SK-N-SH (cell line): ENCODE results near the gene STX7.

Experiments
- EZH2phosphoT487 ChIP-seq: fragments of 200-600 bp; sonication (generic); IDR thresholded peaks from 2 replicates; pipeline ENCODE4 v1.6.1; 2017; ENCODE audit warnings: low read depth, mixed run types, mild to moderate bottlenecking, antibody characterized with exemption, moderate library complexity, borderline replicate concordance
- POLR2AphosphoS5 ChIP-seq: IDR thresholded peaks from 2 replicates; pipeline ENCODE4 v1.6.1; 2012; ENCODE audit warnings: low read depth, low read length
- TF ChIP-seq, protein P1 (sequence below): IDR thresholded peaks from 2 replicates; pipeline ENCODE4 v1.4.0; 2012; ENCODE audit warnings: low read depth
- TF ChIP-seq, protein P2 (sequence below): fragments of 200-600 bp; sonication (generic); IDR thresholded peaks from 2 replicates; pipeline ENCODE4 v1.6.1; 2017; ENCODE audit warnings: antibody characterized with exemption, mild to moderate bottlenecking, moderate library complexity
- TF ChIP-seq, protein P3 (sequence below): IDR thresholded peaks from 2 replicates; pipeline ENCODE4 v1.6.1; 2012; ENCODE audit warnings: mild to moderate bottlenecking, low read depth, low read length, moderate library complexity

DNA sequence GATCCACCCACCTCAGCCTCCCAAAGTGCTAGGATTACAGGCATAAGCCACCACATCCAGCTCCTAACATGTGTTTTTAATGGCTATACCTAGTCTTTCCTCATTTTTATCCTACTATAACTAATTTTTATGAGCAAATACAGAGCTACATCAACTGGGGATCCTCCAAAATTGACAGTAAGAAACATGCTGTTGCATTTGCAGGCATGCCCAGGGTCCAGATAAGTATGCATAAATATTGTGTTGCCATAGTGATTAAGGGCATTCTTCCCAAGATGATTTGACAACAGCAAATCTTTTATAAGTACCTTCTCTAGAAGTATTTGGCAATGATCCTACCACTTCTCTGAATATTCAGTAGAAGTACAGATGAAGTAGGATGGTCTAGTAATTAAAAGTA is 69.7 kb downstream of the STX7 start:
- TF ChIP-seq, protein P1, sequence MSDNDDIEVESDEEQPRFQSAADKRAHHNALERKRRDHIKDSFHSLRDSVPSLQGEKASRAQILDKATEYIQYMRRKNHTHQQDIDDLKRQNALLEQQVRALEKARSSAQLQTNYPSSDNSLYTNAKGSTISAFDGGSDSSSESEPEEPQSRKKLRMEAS = no peak
- TF ChIP-seq, protein P2, sequence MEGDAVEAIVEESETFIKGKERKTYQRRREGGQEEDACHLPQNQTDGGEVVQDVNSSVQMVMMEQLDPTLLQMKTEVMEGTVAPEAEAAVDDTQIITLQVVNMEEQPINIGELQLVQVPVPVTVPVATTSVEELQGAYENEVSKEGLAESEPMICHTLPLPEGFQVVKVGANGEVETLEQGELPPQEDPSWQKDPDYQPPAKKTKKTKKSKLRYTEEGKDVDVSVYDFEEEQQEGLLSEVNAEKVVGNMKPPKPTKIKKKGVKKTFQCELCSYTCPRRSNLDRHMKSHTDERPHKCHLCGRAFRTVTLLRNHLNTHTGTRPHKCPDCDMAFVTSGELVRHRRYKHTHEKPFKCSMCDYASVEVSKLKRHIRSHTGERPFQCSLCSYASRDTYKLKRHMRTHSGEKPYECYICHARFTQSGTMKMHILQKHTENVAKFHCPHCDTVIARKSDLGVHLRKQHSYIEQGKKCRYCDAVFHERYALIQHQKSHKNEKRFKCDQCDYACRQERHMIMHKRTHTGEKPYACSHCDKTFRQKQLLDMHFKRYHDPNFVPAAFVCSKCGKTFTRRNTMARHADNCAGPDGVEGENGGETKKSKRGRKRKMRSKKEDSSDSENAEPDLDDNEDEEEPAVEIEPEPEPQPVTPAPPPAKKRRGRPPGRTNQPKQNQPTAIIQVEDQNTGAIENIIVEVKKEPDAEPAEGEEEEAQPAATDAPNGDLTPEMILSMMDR = no peak
- TF ChIP-seq POLR2AphosphoS5 (no peak), EZH2phosphoT487 (no peak)
- TF ChIP-seq, protein P3, sequence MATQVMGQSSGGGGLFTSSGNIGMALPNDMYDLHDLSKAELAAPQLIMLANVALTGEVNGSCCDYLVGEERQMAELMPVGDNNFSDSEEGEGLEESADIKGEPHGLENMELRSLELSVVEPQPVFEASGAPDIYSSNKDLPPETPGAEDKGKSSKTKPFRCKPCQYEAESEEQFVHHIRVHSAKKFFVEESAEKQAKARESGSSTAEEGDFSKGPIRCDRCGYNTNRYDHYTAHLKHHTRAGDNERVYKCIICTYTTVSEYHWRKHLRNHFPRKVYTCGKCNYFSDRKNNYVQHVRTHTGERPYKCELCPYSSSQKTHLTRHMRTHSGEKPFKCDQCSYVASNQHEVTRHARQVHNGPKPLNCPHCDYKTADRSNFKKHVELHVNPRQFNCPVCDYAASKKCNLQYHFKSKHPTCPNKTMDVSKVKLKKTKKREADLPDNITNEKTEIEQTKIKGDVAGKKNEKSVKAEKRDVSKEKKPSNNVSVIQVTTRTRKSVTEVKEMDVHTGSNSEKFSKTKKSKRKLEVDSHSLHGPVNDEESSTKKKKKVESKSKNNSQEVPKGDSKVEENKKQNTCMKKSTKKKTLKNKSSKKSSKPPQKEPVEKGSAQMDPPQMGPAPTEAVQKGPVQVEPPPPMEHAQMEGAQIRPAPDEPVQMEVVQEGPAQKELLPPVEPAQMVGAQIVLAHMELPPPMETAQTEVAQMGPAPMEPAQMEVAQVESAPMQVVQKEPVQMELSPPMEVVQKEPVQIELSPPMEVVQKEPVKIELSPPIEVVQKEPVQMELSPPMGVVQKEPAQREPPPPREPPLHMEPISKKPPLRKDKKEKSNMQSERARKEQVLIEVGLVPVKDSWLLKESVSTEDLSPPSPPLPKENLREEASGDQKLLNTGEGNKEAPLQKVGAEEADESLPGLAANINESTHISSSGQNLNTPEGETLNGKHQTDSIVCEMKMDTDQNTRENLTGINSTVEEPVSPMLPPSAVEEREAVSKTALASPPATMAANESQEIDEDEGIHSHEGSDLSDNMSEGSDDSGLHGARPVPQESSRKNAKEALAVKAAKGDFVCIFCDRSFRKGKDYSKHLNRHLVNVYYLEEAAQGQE = no peak
